ENCODE results near the gene TNN.
A peak's percentile ranks its signal among the peaks of the same experiment; 100 is the strongest.

The TNN gene

DNA sequence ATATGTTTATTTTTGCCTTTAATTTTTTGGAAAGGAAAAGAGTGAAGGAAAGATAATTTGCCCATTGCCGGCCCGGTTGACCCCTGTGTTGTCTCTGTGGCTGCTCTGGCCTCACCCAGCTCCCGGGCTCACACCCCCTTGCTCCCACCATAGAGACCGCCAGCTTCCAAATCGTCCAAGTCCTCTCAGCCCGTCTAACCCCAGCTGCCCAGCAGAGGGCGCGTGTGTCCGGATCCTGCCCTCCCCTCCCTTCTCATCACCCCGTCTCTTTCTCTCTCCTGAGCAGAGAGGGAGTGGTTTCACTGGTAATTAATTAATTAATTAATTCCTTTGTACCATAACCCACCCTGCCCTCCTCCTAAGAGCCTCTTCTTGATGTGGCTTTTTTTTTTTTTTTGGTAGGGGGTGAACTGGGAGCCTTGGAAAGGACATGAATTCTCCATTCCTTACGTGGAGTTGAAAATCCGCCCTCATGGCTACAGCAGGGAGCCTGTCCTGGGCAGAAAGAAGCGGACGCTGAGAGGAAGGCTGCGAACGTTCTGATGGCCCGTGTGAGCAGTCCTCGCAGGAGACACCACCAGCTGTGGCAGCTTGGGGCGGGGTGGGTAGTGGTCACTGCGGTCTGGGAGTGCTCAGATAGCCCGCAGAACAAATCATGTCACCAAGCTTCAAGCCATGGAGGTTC is 79.0 kb downstream of the TNN start:
- peak; percentile 69 for DNase-seq (ENCODE audit: low spot score)

- DNase-seq (ENCODE audit: low spot score) = no peak
Observed at GRCh38 chr1:175147569-175147968, 79.9 kb downstream of the TNN start.

DNA sequence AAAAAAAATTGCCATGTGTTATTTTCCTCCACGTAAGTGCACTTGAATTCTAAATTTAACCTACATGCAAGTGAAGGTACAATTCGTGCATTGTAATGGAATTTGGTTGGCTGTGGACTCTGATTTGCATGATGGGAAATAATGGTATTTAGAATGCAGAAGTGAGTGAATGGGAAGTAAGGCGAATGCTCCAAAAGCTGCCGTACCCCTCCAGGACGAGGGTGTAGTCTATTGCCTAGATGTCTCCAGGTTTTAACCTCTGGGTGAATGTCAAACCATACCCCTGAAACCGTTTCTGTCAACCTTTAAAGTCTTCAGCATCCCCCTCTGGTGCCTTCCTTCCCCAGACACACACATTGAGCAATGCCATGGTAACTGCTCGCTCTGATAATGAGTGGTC is 80.4 kb downstream of the TNN start:
- DNase-seq (ENCODE audit: low spot score) = no peak

GRCh38 chr1:175150596-175151319 is 83.1 kb downstream of the TNN start:
- DNase-seq (ENCODE audit: low spot score) = no peak

- DNase-seq (ENCODE audit: low spot score) = peak; percentile 71
Observed at GRCh38 chr1:175152006-175152652, 84.5 kb downstream of the TNN start.

GRCh38 chr1:175154629-175155472 is 87.2 kb downstream of the TNN start:
- DNase-seq (ENCODE audit: low spot score) = peak; percentile 72

- DNase-seq (ENCODE audit: low spot score) = no peak
Observed at GRCh38 chr1:175155473-175155856, 87.8 kb downstream of the TNN start.

GRCh38 chr1:175155936-175156335 is 88.3 kb downstream of the TNN start:
- DNase-seq (ENCODE audit: low spot score) = no peak

- no peak for DNase-seq (ENCODE audit: low spot score)
Observed at GRCh38 chr1:175157200-175157599, 89.6 kb downstream of the TNN start.

DNA sequence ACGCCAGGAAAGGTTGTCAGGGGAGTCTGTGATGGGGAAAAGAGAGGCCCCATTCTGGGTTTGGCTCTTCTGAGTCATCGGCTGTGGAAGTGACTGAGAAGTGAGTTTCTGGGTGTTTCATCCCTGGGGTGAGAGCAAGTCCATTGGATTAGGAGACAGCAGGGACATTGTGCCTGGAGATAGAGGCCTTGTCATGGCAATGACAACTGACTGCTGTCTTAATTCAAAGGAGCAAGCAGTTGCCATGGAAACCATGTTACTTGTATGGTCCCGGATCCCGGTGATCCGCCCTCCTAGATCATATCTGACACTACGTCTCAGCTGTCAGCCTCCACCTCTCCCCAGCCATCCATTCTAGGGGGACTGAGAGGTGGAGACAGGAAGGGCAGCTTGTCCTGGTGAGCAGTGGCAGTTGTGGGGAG is 90.5 kb downstream of the TNN start:
- no peak for DNase-seq (ENCODE audit: low spot score)

DNA sequence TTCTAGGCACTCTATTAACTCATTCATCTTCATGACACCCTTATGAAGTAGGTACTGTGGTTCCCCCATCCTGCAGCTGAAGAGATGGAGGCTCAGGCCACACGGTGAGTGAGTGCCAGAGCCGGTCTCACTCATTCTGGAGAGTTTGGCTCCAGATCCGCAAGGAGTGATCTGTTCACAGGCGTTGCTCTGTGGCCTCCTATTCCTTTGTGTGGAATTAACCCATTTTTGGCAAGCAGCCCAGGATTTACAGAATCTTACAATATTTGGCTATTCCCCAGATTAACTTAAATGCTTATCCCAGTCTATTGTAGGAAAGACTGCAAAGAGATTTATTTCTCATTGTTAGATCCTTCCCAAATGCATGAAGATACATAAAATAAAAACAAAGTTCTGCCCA is 95.3 kb downstream of the TNN start:
- DNase-seq (ENCODE audit: low spot score) = no peak

- DNase-seq (ENCODE audit: low spot score) = no peak
Observed at GRCh38 chr1:175163702-175164101, 96.1 kb downstream of the TNN start.

GRCh38 chr1:175164751-175165150 is 97.1 kb downstream of the TNN start:
- DNase-seq (ENCODE audit: low spot score) = no peak

- DNase-seq (ENCODE audit: low spot score) = no peak
Observed at GRCh38 chr1:175166746-175167145, 99.1 kb downstream of the TNN start.

DNA sequence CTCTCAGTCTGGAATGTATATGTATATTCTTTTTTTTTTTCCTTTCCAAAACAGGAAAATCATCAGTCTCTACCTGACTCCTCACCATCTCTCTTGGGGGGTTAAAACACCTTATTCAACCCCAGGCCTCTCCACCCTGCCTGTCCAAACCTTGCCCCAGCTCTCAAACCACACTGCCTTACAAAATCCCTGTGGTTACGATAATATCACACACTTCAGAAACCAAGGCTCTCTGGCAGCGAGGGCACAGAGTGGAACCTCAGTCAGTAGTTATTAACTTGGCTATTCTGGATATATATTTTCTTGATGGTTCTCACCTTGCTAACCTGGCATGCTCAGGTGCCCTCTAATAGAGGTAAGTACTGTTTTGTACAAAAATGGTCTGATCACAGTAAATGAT is 100.2 kb downstream of the TNN start:
- DNase-seq (ENCODE audit: low spot score) = no peak

DNA sequence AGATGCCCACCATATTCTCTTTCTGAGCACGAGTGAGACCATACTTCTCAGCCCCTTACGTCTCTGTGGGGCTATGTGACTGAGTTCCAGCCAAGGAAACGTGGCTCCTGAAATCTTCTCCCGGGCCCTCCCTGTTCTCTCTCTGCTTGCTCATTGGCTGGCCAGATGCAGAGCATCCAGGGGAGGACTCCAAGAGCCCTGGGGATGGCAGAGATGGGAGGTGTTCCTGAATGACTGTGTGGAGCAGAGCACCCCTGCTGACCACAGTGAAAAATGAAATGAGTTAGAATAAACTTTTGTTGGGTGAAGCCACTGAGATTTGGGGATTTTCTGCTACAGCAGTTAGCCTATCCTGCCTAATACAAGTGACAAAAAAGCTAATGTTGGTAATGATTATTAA is 101.1 kb downstream of the TNN start:
- DNase-seq (ENCODE audit: low spot score) = no peak

GRCh38 chr1:175169286-175170018 is 101.8 kb downstream of the TNN start:
- no peak for DNase-seq (ENCODE audit: low spot score)

DNA sequence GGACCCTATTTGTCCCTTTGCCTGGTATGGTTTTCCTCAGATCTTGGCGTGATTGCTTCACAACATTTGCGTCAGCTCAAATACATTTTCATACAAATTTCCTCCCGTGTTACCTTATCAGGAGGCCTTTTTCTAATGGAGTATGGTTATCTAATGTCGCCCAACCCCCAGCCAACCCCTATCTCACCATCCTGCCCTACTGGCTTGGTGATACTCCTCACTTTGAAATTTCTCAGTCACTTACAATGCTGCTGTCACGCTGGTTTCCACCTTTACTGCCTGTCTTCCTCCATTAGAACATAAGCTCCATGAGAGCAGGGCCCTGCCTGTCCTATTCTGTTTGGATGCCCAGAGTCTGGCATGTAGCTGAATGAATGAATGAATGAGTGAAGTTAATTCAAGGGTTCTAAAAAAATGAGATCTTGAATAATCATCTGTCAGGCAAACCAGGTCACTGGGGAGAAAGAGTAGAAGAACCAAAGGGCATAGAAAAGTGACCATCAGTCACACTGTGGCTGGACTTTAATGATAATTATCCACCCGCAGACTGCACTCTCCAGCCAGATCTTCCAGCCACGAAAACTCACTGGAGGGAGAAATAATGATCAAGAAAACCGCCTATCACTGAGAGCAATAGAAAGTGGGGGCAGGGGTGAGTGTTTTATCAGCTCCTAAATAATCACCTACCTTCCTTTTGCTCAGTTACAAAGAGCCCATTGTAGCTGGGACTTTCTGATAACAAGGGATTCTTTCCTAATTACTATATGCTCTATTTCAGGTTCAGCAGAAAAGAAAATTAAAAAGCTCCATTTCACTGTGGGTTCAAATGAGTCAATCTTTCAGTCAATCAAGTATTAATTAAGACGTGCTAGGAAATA is 103.6 kb downstream of the TNN start:
- DNase-seq (ENCODE audit: low spot score) = no peak

GRCh38 chr1:175172503-175172902 is 104.9 kb downstream of the TNN start:
- DNase-seq (ENCODE audit: low spot score) = no peak

- DNase-seq (ENCODE audit: low spot score) = no peak
Observed at GRCh38 chr1:175173531-175173930, 105.9 kb downstream of the TNN start.
